Measurements from ENCODE around the gene PFN1.

DNA sequence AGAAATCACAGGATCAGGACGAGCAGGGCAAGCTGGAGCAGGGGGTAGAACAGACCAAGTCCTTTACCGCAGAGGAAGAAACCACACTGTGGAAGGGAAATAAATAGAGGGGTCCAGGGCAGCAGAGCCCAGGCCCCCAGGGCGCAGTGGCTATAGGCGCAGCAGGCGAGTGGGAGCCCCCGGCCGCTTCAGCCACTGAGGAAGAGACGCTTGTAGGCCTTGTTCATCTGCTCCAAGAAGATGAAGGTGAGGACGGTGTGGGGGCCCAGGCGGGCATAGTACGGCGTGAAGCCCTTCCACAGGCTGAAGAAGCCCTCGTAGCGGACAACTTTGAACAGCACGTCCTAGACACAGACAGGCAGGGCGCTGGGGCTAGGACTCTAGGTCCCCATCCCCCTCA lies 10.8 kb downstream of the PFN1 start:
- TF ChIP-seq POLR2AphosphoS5 (IDR thresholded peaks at IDR 0.05; ENCODE audit: low read depth): no peak
- TF ChIP-seq, protein P1, sequence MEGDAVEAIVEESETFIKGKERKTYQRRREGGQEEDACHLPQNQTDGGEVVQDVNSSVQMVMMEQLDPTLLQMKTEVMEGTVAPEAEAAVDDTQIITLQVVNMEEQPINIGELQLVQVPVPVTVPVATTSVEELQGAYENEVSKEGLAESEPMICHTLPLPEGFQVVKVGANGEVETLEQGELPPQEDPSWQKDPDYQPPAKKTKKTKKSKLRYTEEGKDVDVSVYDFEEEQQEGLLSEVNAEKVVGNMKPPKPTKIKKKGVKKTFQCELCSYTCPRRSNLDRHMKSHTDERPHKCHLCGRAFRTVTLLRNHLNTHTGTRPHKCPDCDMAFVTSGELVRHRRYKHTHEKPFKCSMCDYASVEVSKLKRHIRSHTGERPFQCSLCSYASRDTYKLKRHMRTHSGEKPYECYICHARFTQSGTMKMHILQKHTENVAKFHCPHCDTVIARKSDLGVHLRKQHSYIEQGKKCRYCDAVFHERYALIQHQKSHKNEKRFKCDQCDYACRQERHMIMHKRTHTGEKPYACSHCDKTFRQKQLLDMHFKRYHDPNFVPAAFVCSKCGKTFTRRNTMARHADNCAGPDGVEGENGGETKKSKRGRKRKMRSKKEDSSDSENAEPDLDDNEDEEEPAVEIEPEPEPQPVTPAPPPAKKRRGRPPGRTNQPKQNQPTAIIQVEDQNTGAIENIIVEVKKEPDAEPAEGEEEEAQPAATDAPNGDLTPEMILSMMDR (IDR thresholded peaks at IDR 0.05; ENCODE audit: insufficient read depth, low read length): no peak
- TF ChIP-seq SPI1 (IDR thresholded peaks at IDR 0.05; ENCODE audit: borderline replicate concordance, low read depth): no peak
- TF ChIP-seq, protein P2, sequence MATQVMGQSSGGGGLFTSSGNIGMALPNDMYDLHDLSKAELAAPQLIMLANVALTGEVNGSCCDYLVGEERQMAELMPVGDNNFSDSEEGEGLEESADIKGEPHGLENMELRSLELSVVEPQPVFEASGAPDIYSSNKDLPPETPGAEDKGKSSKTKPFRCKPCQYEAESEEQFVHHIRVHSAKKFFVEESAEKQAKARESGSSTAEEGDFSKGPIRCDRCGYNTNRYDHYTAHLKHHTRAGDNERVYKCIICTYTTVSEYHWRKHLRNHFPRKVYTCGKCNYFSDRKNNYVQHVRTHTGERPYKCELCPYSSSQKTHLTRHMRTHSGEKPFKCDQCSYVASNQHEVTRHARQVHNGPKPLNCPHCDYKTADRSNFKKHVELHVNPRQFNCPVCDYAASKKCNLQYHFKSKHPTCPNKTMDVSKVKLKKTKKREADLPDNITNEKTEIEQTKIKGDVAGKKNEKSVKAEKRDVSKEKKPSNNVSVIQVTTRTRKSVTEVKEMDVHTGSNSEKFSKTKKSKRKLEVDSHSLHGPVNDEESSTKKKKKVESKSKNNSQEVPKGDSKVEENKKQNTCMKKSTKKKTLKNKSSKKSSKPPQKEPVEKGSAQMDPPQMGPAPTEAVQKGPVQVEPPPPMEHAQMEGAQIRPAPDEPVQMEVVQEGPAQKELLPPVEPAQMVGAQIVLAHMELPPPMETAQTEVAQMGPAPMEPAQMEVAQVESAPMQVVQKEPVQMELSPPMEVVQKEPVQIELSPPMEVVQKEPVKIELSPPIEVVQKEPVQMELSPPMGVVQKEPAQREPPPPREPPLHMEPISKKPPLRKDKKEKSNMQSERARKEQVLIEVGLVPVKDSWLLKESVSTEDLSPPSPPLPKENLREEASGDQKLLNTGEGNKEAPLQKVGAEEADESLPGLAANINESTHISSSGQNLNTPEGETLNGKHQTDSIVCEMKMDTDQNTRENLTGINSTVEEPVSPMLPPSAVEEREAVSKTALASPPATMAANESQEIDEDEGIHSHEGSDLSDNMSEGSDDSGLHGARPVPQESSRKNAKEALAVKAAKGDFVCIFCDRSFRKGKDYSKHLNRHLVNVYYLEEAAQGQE (IDR thresholded peaks at IDR 0.05; ENCODE audit: insufficient replicate concordance, low read depth): no peak
